Measurements from ENCODE around the gene CCDC27.

- TF ChIP-seq, protein P1, sequence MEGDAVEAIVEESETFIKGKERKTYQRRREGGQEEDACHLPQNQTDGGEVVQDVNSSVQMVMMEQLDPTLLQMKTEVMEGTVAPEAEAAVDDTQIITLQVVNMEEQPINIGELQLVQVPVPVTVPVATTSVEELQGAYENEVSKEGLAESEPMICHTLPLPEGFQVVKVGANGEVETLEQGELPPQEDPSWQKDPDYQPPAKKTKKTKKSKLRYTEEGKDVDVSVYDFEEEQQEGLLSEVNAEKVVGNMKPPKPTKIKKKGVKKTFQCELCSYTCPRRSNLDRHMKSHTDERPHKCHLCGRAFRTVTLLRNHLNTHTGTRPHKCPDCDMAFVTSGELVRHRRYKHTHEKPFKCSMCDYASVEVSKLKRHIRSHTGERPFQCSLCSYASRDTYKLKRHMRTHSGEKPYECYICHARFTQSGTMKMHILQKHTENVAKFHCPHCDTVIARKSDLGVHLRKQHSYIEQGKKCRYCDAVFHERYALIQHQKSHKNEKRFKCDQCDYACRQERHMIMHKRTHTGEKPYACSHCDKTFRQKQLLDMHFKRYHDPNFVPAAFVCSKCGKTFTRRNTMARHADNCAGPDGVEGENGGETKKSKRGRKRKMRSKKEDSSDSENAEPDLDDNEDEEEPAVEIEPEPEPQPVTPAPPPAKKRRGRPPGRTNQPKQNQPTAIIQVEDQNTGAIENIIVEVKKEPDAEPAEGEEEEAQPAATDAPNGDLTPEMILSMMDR (IDR thresholded peaks at IDR 0.05 in 8 of 11, conservative IDR thresholded peaks at IDR 0.05 in 3 of 11) = no peak
- no peak for TF ChIP-seq POLR2AphosphoS5 (IDR thresholded peaks at IDR 0.05)
- no peak for TF ChIP-seq POLR2A (IDR thresholded peaks at IDR 0.05)
Observed at GRCh38 chr1:3807769-3808168, 55.5 kb downstream of the CCDC27 start.

All from spleen (tissue), 7 donors.